ENCODE measurements around the gene CCDC197. TPM values are rescaled to one million over a fixed set of nuclear protein-coding genes. Genes with fewer than 3 reads are reported as not detected.

Gene CCDC197
- total and polyA plus RNA-seq, 7 donors: not detected

- no peak overlapping the region for H3K27ac ChIP-seq
- no peaks in the 10 kb centered on the region for H3K9me3 ChIP-seq
- no peak for TF ChIP-seq CTCF (IDR thresholded peaks at IDR 0.05)
- TF ChIP-seq POLR2AphosphoS5 (IDR thresholded peaks at IDR 0.05): no peak
- TF ChIP-seq POLR2A (IDR thresholded peaks at IDR 0.05): no peak
- TF ChIP-seq EP300 (IDR thresholded peaks at IDR 0.05): no peak
- peaks cover 16 to 59% (median 23%) of the 10 kb centered on the region in 4 donors for H3K36me3 ChIP-seq
- H3K27me3 ChIP-seq: no peaks in the 10 kb centered on the region
- H3K4me3 ChIP-seq: no peak overlapping the region
- intact Hi-C loops (cut with DNase I): no loop called here
- H3K4me1 ChIP-seq: peaks cover 0 to 16% (median 12%) of the 10 kb centered on the region in 4 donors
- DNase-seq: peak; percentile 57
- WGBS, 2 donors: 93% methylated on average over 20 of the region's 20 CpGs
Observed at GRCh38 chr14:94044476-94045091, 47.5 kb downstream of the CCDC197 start.

GRCh38 chr14:94045101-94045500 lies 48.0 kb downstream of the CCDC197 start:
- H3K36me3 ChIP-seq: peaks cover 20 to 64% (median 29%) of the 10 kb centered on the region in 4 donors
- no peaks in the 10 kb centered on the region for H3K9me3 ChIP-seq
- intact Hi-C loops (cut with DNase I): no loop called here
- peaks cover 0 to 16% (median 12%) of the 10 kb centered on the region in 4 donors for H3K4me1 ChIP-seq
- H3K27me3 ChIP-seq: no peaks in the 10 kb centered on the region
- no peak overlapping the region for H3K4me3 ChIP-seq
- peak; percentile 53 for DNase-seq
- TF ChIP-seq POLR2A (IDR thresholded peaks at IDR 0.05): no peak
- TF ChIP-seq POLR2AphosphoS5 (IDR thresholded peaks at IDR 0.05): no peak
- TF ChIP-seq EP300 (IDR thresholded peaks at IDR 0.05): no peak
- TF ChIP-seq CTCF (IDR thresholded peaks at IDR 0.05): no peak
- H3K27ac ChIP-seq: no peak overlapping the region
- 94% methylated on average over 8 of the region's 8 CpGs for WGBS, 2 donors

- 88 to 92% methylated on average over 19 of the region's 19 CpGs for WGBS, 2 donors
- Histone ChIP-seq H3K36me3 (peaks cover 25 to 71% (median 35%) of the 10 kb centered on the region in 4 donors), H3K9me3 (no peaks in the 10 kb centered on the region), H3K4me1 (peaks cover 0 to 19% (median 13%) of the 10 kb centered on the region in 4 donors), H3K4me3 (no peak overlapping the region), H3K27me3 (no peaks in the 10 kb centered on the region), H3K27ac (no peak overlapping the region)
- TF ChIP-seq CTCF (IDR thresholded peaks at IDR 0.05) (no peak), POLR2AphosphoS5 (IDR thresholded peaks at IDR 0.05) (no peak), EP300 (IDR thresholded peaks at IDR 0.05) (no peak), POLR2A (IDR thresholded peaks at IDR 0.05) (no peak)
- peak; percentile 46 for DNase-seq
- intact Hi-C loops (cut with DNase I): no loop called here
Observed at GRCh38 chr14:94045563-94046345, 48.7 kb downstream of the CCDC197 start.

GRCh38 chr14:94046696-94047250 lies 49.7 kb downstream of the CCDC197 start:
- intact Hi-C loops (cut with DNase I): no loop called here

More at GRCh38 chr14:94046696-94047250, 49.7 kb downstream of the CCDC197 start:
- Histone ChIP-seq H3K27me3 (no peaks in the 10 kb centered on the region), H3K4me1 (peaks cover 0 to 24% (median 19%) of the 10 kb centered on the region in 4 donors), H3K36me3 (peaks cover 25 to 81% (median 41%) of the 10 kb centered on the region in 4 donors), H3K9me3 (no peaks in the 10 kb centered on the region), H3K4me3 (no peak overlapping the region), H3K27ac (no peak overlapping the region)
- TF ChIP-seq POLR2AphosphoS5 (IDR thresholded peaks at IDR 0.05) (no peak), POLR2A (IDR thresholded peaks at IDR 0.05) (no peak), EP300 (IDR thresholded peaks at IDR 0.05) (no peak), CTCF (IDR thresholded peaks at IDR 0.05) (no peak)
- peak; percentile 51 for DNase-seq
- WGBS, 2 donors: 81 to 85% methylated on average over 7 of the region's 7 CpGs

Data from sigmoid colon (tissue), 7 donors.